GM06990 (cell line): ENCODE measurements around the gene ZNF787.

Source experiments
- DNase-seq: peaks from one replicate; pipeline ENCODE4 v3.0.0-alpha.2; 2011; ENCODE audit not compliant: insufficient read length; ENCODE audit errors: extremely low read depth
- H3K27me3 ChIP-seq: replicated peaks from 2 replicates; pipeline ENCODE4 v1.6.0; 2011; ENCODE audit warnings: low read length; ENCODE audit not compliant: control insufficient read depth, insufficient read depth
- H3K36me3 ChIP-seq: 2 replicates; pipeline ENCODE4 v1.5.1; 2011; ENCODE audit warnings: low read length; ENCODE audit not compliant: control insufficient read depth, insufficient read depth
- H3K4me3 ChIP-seq: replicated peaks from 2 replicates; pipeline ENCODE4 v1.5.1; 2011; ENCODE audit warnings: low read depth, mild to moderate bottlenecking, control low read depth, low read length
- CTCF ChIP-seq: IDR thresholded peaks from 2 replicates; pipeline ENCODE4 v1.5.1; 2011; ENCODE audit warnings: low read length, control low read depth, mild to moderate bottlenecking, inconsistent platforms; ENCODE audit not compliant: insufficient read depth, poor library complexity, severe bottlenecking

The ZNF787 gene

GRCh38 chr19:56161534-56161933 lies 40.4 kb upstream of the ZNF787 start:
- no peak for DNase-seq
- H3K36me3 ChIP-seq = peaks cover 4% of the 10 kb centered on the region
- no peak for TF ChIP-seq CTCF
- H3K27me3 ChIP-seq = no peaks in the 10 kb centered on the region
- no peak overlapping the region for H3K4me3 ChIP-seq

- Histone ChIP-seq H3K4me3 (no peak overlapping the region), H3K27me3 (no peaks in the 10 kb centered on the region), H3K36me3 (peaks cover 7% of the 10 kb centered on the region)
- no peak for DNase-seq
- TF ChIP-seq CTCF = no peak
Measured at GRCh38 chr19:56159622-56160271, 38.7 kb upstream of the ZNF787 start.

- no peak overlapping the region for H3K4me3 ChIP-seq
- no peaks in the 10 kb centered on the region for H3K27me3 ChIP-seq
- no peak for TF ChIP-seq CTCF
- DNase-seq = no peak
- H3K36me3 ChIP-seq = peaks cover 11% of the 10 kb centered on the region
Measured at GRCh38 chr19:56159009-56159559, 38.0 kb upstream of the ZNF787 start.

- H3K27me3 ChIP-seq = no peaks in the 10 kb centered on the region
- H3K36me3 ChIP-seq = peaks cover 13% of the 10 kb centered on the region
- DNase-seq = no peak
- H3K4me3 ChIP-seq = no peak overlapping the region
- no peak for TF ChIP-seq CTCF
Measured at GRCh38 chr19:56158170-56158757, 37.2 kb upstream of the ZNF787 start.

GRCh38 chr19:56156768-56157167 lies 35.7 kb upstream of the ZNF787 start:
- Histone ChIP-seq H3K36me3 (peaks cover 13% of the 10 kb centered on the region), H3K4me3 (no peak overlapping the region), H3K27me3 (no peaks in the 10 kb centered on the region)
- DNase-seq = no peak
- TF ChIP-seq CTCF = no peak
